GM12874 (cell line): ENCODE results near the gene MAML3.

ENCODE experiments used
- TF ChIP-seq, protein P1 (sequence below): IDR thresholded peaks from 2 replicates; pipeline ENCODE4 v1.5.1; 2011; ENCODE audit warnings: low read depth, mild to moderate bottlenecking, control low read depth, low read length, moderate library complexity; ENCODE audit not compliant: insufficient read depth

MAML3 gene

DNA sequence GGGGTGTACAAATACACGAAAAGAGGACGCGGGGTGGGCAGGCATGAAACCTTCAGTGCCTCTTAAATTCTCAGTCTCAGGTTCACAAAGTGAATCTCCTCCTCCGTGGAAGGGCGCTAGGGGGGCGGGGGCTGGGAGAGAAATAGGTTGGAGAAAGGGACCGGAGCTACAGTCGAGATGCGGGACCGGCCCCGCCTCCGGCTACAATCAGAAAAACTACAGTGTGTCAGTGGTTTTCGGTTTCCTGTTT lies 3.4 kb downstream of the MAML3 start:
- TF ChIP-seq, protein P1, sequence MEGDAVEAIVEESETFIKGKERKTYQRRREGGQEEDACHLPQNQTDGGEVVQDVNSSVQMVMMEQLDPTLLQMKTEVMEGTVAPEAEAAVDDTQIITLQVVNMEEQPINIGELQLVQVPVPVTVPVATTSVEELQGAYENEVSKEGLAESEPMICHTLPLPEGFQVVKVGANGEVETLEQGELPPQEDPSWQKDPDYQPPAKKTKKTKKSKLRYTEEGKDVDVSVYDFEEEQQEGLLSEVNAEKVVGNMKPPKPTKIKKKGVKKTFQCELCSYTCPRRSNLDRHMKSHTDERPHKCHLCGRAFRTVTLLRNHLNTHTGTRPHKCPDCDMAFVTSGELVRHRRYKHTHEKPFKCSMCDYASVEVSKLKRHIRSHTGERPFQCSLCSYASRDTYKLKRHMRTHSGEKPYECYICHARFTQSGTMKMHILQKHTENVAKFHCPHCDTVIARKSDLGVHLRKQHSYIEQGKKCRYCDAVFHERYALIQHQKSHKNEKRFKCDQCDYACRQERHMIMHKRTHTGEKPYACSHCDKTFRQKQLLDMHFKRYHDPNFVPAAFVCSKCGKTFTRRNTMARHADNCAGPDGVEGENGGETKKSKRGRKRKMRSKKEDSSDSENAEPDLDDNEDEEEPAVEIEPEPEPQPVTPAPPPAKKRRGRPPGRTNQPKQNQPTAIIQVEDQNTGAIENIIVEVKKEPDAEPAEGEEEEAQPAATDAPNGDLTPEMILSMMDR = no peak

DNA sequence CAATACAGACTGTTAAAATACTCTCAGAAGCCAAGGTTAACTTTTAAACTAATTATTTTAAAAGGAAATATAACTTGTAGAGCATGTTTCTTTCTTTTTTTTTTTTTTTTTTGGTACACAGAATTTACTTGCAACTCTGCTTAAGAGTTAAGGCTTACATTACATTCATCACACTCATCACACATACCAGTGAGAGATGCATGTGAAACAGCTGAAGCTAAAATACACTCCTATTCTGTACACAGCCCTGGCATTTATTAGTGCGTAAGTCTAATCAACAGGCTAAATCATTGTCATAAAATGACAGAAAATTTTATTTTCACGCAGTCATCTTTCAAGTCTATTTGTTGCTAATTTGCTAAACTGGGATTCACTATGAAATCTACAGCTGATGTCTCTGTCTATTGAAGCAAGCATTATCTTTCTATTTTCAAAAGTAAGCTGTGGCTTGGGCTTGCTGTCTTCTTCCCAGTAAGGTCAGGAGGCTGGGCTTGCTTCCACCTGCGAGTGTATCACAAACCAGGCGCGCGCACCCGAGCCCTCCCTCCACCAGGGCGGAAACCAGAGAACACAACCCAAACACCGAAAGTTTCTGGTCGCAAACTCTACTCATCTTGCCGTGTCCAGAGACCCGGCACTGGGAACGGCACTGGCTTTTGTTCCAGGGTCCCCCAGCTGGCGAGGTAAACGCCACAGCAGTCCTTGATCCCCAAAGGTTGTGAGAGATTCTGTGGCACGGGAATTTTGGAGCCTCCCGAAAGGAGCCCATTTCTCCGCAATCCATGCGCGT lies 3.9 kb downstream of the MAML3 start:
- TF ChIP-seq, protein P1 = no peak

DNA sequence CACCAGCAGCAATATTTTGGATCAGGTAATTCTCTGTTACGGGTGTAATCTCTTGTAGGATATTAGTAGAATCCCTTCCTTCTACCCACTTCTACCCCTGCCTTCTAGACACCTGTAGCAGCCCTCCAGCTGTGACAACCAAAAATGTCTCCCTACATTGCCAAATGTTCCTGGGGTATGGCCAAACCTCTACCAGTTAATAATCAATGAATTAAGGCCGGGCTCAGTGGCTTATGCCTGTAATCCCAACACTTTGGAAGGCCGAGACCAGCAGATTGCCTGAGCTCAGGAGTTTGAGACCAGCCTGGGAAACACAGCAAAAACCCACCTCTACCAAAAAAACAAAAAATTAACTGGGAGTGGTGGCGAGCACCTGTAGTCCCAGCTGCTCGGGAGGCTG lies 9.9 kb downstream of the MAML3 start:
- TF ChIP-seq, protein P1 = no peak

DNA sequence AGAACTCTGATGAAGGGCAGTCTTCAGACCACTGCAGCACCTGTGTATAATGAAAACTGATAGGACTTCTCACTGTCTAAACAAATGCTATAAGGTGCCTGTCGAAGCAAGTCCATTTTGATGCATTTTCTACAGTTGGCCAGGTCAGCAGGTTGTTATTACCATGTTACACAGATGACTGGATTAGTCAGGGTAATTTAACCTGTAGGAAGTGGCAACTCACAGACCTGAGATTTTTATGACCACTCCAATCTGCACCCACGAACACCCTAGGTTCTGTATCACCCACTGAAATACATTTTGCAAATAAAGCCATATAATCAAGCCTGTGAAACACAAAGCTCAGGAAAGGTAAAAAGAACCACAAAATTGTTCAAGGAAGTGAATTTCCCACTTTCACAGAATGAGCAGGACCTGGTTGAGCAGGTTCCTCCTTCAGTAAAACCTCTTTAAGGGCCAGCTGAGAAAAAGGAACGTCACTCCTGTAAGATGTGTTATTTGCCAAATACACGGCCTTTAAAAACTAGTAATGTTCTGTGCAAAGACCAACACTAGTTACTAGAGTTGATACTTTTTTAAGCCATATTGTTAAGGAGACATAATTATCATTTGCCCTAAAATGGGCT lies 12.7 kb downstream of the MAML3 start:
- TF ChIP-seq, protein P1 = no peak

DNA sequence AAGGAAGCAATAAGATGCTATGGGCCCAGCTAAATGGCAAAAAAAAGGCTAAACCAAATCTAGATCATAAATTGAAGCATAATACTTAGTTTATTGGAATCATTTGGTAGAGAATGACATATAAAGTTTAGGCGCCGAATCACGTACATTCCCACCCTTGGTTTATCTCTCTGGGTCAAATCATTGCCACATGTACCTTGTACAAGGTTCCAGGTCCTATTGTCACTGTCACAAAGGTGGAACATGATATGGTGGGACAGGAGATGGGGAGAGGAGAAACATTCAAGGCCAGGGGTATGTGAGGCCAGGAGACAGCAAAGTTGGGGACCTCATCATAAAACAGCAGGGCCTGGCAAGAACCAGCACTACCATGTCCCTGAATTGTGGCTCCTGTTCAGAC lies 13.4 kb downstream of the MAML3 start:
- TF ChIP-seq, protein P1 = no peak

DNA sequence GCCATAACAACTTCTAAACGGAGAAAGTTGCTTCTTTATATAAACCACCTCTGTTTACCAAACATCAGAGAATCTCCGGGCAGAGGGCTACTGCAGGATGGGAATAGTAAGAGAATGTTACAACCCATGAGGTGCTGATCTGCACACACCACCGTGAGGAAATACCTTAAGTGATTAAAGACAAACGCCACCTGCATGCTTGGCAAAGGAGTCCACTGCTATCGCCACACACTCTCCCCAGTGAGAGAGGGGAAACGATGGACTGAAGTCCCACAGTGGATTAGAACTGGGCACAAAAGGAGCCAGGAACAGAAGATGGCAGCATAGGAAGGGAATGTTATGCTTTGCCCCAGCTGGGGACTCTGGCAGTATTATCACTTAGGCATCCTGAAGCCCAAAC lies 15.6 kb downstream of the MAML3 start:
- TF ChIP-seq, protein P1 = no peak

DNA sequence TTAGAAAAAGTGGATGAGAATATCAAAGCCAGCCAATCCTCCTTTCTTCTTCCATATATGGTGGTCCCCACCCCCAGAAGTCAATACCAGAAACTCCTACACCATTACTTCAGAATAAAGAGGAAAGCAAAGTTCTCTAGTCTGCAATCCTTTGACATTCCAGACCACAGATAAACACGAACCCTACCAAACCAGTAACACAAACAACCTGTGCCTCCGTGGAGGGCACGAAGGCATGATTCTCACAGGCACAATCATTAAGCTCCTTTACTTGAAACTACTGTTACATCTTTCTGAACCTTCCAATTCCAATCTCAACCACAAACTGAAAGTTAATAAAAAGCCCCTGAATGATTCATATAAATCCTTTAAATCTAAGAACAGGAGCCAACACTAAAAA lies 16.3 kb downstream of the MAML3 start:
- TF ChIP-seq, protein P1 = no peak
